ENCODE results near the gene OR2AJ1. TPM values are rescaled to one million over a fixed set of nuclear protein-coding genes. Genes with fewer than 3 reads are reported as not detected.

The OR2AJ1 gene
- total and polyA plus RNA-seq, 3 donors from 2014 or later = 0.31 TPM; not detected in 2

- WGBS, 2 donors = 79 to 92% methylated on average over 6 of the region's 6 CpGs
These were observed 20.6 kb upstream of the OR2AJ1 start for GRCh38 chr1:247904122-247904521.

DNA sequence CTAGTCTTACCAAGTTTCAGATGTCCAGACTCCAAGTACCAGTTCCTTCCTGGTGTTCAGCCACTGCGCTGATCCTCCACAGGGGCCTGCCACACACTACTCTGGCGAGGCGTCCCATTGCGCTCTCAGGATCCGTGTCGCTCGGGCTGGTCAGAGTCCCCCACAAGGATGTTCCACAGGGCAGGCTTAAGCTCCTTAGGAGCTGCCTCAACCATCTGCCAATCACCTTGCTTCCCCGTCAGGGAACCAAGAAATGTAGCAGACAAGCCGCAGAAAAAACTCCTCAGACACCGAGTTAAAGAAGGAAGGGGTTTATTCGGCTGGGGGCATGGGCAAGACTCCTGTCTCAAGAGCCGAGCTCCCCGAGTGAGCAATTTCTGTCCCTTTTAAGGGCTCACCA, 19.5 kb upstream of the OR2AJ1 start:
- intact Hi-C loops (cut with DNase I; ENCODE audit: low total_unique reads) = no loop called here
- no peaks in the 10 kb centered on the region for H3K4me1 ChIP-seq
- no peaks in the 10 kb centered on the region for H3K27me3 ChIP-seq
- H3K36me3 ChIP-seq (ENCODE audit: low read depth, missing control alignments) = no peaks in the 10 kb centered on the region
- TF ChIP-seq CTCF (IDR thresholded peaks at IDR 0.05) (no peak), POLR2A (IDR thresholded peaks at IDR 0.05) (no peak)
- no peak for DNase-seq
- no peak overlapping the region for H3K4me3 ChIP-seq
- no peaks in the 10 kb centered on the region for H3K9me3 ChIP-seq
- WGBS, 2 donors = 83 to 92% methylated on average over 11 to 13 of the region's 13 CpGs
- H3K27ac ChIP-seq = no peak overlapping the region

More at GRCh38 chr1:247904122-247904521, 20.6 kb upstream of the OR2AJ1 start:
- no peak for DNase-seq
- intact Hi-C loops (cut with DNase I; ENCODE audit: low total_unique reads) = no loop called here
- Histone ChIP-seq H3K27ac (no peak overlapping the region), H3K9me3 (no peaks in the 10 kb centered on the region), H3K27me3 (no peaks in the 10 kb centered on the region), H3K36me3 (ENCODE audit: low read depth, missing control alignments) (no peaks in the 10 kb centered on the region), H3K4me1 (no peaks in the 10 kb centered on the region), H3K4me3 (no peak overlapping the region)
- no peak for TF ChIP-seq POLR2A (IDR thresholded peaks at IDR 0.05)
- TF ChIP-seq CTCF (IDR thresholded peaks at IDR 0.05) = no peak

GRCh38 chr1:247905910-247906503, 18.7 kb upstream of the OR2AJ1 start:
- no peak for TF ChIP-seq CTCF (IDR thresholded peaks at IDR 0.05)
- no peak for TF ChIP-seq POLR2A (IDR thresholded peaks at IDR 0.05)
- WGBS, 2 donors = 71 to 74% methylated on average over 9 of the region's 9 CpGs
- no peak for DNase-seq
- Histone ChIP-seq H3K9me3 (no peaks in the 10 kb centered on the region), H3K27ac (no peak overlapping the region), H3K27me3 (no peaks in the 10 kb centered on the region), H3K4me3 (no peak overlapping the region), H3K36me3 (ENCODE audit: low read depth, missing control alignments) (no peaks in the 10 kb centered on the region), H3K4me1 (no peaks in the 10 kb centered on the region)
- intact Hi-C loops (cut with DNase I; ENCODE audit: low total_unique reads) = no loop called here

DNA sequence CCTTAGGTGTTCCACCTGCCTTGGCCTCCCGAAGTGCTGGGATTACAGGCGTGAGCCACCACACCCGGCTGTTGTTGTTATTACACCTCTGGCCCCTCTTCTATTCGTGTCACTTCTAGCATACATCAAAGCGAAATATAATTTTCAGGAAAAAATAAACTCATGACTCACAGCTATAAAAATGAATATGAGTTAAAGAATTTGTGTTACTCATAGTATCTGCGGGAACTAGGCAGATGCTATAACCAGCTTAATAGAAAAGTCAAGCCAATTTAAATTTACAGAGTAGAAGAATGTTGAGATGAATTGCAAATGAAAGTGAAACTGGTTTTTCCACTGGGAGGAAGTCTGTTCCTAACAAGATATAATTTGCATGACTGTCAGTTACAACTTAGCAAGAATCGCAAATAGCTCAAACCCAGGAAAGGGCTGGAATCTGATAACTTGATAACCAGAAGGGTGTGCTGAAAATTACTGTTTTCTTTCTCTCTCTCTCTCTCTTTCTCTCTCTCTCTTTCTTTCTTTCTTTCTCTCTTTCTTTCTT, 18.1 kb upstream of the OR2AJ1 start:
- no peak overlapping the region for H3K4me3 ChIP-seq
- no peaks in the 10 kb centered on the region for H3K36me3 ChIP-seq (ENCODE audit: low read depth, missing control alignments)
- H3K9me3 ChIP-seq = no peaks in the 10 kb centered on the region
- no peaks in the 10 kb centered on the region for H3K27me3 ChIP-seq
- WGBS, 2 donors = 48 to 60% methylated on average over 7 of the region's 7 CpGs
- no peaks in the 10 kb centered on the region for H3K4me1 ChIP-seq
- TF ChIP-seq POLR2A (IDR thresholded peaks at IDR 0.05) (no peak), CTCF (IDR thresholded peaks at IDR 0.05) (no peak)
- intact Hi-C loops (cut with DNase I; ENCODE audit: low total_unique reads) = no loop called here
- H3K27ac ChIP-seq = no peak overlapping the region
- DNase-seq = no peak

GRCh38 chr1:247908766-247909165, 15.9 kb upstream of the OR2AJ1 start:
- intact Hi-C loops (cut with DNase I; ENCODE audit: low total_unique reads) = no loop called here
- Histone ChIP-seq H3K27ac (no peak overlapping the region), H3K9me3 (no peaks in the 10 kb centered on the region), H3K4me3 (no peak overlapping the region), H3K36me3 (ENCODE audit: low read depth, missing control alignments) (no peaks in the 10 kb centered on the region), H3K27me3 (no peaks in the 10 kb centered on the region), H3K4me1 (no peaks in the 10 kb centered on the region)
- WGBS, 2 donors = 78 to 82% methylated on average over 5 of the region's 5 CpGs
- no peak for TF ChIP-seq CTCF (IDR thresholded peaks at IDR 0.05)
- TF ChIP-seq POLR2A (IDR thresholded peaks at IDR 0.05) = no peak
- DNase-seq = no peak
